Right atrium auricular region (tissue), 2 donors: ENCODE data around the gene MYL5. TPM values are rescaled to one million over a fixed set of nuclear protein-coding genes. Genes with fewer than 3 reads are reported as not detected.

Experiments
- DNase-seq: peaks from one replicate; pipeline ENCODE4 v3.0.0-alpha.2; 2019; ENCODE audit warnings: low spot score
- H3K27ac ChIP-seq, 2 donors: fragments of 200-600 bp; sonication (generic); 1 replicate in 1 of 2; 2 replicates in 1 of 2; pipeline ENCODE4 v1.5.1; 2016 to 2019
- H3K27me3 ChIP-seq, 2 donors: fragments of 200-600 bp; sonication (generic); one replicate each; pipeline versions ENCODE4 v1.5.1 to v1.6.0; 2017 to 2019
- H3K36me3 ChIP-seq: fragments of 200-600 bp; sonication (generic); one replicate; pipeline ENCODE4 v1.5.1; 2016
- H3K4me1 ChIP-seq, 2 donors: fragments of 200-600 bp; sonication (generic); one replicate each; pipeline versions ENCODE4 v1.5.1 to v1.6.0; 2017 to 2019
- H3K4me3 ChIP-seq, 2 donors: fragments of 200-600 bp; sonication (generic); 1 replicate in 1 of 2; 2 replicates in 1 of 2; pipeline ENCODE4 v1.5.1; 2017 to 2019; ENCODE audit warnings: mild to moderate bottlenecking in 1 of 2, moderate library complexity in 1 of 2
- H3K9me3 ChIP-seq, 2 donors: fragments of 200-600 bp; sonication (generic); one replicate each; pipeline ENCODE4 v1.5.1; 2019
- total RNA-seq, 2 donors: library from RNA; depleted of rRNA; stranded (reverse); fragments of >200 nt; gene quantifications; one replicate each; pipeline ENCODE4 v1.1.0, GENCODE V29; 2016
- TF ChIP-seq, protein P1 (sequence below), 2 donors: fragments of 200-600 bp; sonication (generic); IDR thresholded peaks; one replicate each; pipeline ENCODE4 v1.5.1; 2019; ENCODE audit warnings: antibody characterized with exemption in 2 of 2

The MYL5 gene
- total RNA-seq, 2 donors from 2014 or later: 3.2 to 3.6 TPM

DNA sequence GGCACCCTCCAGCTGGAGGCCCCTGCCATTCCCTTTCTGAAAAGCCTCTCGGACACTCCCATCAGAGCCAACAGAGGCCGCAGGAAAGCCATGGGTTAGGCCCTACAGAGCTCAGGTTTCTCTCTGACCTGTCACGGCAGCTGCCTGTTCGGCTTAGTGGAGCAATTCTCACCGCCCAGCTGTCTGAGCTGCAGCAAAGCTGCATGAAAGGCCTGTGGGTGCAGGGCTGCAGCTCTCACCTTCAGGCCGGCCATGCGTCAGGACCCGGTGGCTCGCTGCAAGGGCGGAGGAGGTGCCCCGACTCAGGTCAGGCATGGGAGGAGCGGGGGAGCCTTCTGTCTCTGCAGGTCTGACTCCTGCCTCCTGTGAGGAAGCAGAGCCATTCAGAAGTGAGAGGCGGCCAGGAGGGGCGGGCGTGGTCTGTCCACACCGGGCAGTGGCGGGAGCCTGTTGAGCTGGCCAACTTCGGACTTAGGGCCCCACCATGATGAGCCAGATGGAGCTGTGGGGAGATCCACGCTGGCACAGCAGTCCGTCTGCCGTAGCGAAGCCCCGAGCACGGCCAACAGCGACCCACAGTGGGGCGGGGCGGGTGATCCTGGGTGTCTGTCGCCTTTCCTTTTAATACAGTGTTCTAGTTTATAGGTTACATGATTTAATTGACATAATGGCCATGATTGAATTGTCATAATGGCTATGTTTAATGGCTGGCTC, 25.6 kb upstream of the MYL5 start:
- no peak for DNase-seq
- no peaks in the 10 kb centered on the region for H3K36me3 ChIP-seq
- peaks cover 0 to 10% of the 10 kb centered on the region in 2 donors for H3K9me3 ChIP-seq
- no peak overlapping the region for H3K27ac ChIP-seq
- TF ChIP-seq, protein P1, sequence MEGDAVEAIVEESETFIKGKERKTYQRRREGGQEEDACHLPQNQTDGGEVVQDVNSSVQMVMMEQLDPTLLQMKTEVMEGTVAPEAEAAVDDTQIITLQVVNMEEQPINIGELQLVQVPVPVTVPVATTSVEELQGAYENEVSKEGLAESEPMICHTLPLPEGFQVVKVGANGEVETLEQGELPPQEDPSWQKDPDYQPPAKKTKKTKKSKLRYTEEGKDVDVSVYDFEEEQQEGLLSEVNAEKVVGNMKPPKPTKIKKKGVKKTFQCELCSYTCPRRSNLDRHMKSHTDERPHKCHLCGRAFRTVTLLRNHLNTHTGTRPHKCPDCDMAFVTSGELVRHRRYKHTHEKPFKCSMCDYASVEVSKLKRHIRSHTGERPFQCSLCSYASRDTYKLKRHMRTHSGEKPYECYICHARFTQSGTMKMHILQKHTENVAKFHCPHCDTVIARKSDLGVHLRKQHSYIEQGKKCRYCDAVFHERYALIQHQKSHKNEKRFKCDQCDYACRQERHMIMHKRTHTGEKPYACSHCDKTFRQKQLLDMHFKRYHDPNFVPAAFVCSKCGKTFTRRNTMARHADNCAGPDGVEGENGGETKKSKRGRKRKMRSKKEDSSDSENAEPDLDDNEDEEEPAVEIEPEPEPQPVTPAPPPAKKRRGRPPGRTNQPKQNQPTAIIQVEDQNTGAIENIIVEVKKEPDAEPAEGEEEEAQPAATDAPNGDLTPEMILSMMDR (IDR thresholded peaks at IDR 0.05): no peak
- H3K4me1 ChIP-seq: no peaks in the 10 kb centered on the region
- H3K4me3 ChIP-seq: no peak overlapping the region
- H3K27me3 ChIP-seq: no peaks in the 10 kb centered on the region

DNA sequence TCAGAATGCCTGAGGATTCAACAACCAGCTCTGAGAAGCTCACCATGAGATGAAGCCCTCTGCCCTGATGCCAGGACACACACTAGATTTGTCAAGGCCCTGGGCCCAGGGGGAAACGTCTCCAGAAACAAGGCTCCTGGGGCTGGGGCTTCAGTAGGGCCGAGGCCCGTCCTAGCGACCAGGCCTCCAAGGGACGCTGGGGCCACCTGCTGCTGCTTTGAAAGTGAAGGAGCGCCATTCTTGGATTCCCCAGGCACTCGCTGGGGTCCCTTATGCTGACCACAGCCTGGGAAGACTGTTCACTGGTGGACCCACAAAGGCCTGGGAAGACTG, 25.1 kb upstream of the MYL5 start:
- no peaks in the 10 kb centered on the region for H3K36me3 ChIP-seq
- no peaks in the 10 kb centered on the region for H3K4me1 ChIP-seq
- no peak overlapping the region for H3K27ac ChIP-seq
- TF ChIP-seq, protein P1 (IDR thresholded peaks at IDR 0.05): no peak
- peaks cover 0 to 4% of the 10 kb centered on the region in 2 donors for H3K9me3 ChIP-seq
- DNase-seq: no peak
- no peak overlapping the region for H3K4me3 ChIP-seq
- H3K27me3 ChIP-seq: no peaks in the 10 kb centered on the region

DNA sequence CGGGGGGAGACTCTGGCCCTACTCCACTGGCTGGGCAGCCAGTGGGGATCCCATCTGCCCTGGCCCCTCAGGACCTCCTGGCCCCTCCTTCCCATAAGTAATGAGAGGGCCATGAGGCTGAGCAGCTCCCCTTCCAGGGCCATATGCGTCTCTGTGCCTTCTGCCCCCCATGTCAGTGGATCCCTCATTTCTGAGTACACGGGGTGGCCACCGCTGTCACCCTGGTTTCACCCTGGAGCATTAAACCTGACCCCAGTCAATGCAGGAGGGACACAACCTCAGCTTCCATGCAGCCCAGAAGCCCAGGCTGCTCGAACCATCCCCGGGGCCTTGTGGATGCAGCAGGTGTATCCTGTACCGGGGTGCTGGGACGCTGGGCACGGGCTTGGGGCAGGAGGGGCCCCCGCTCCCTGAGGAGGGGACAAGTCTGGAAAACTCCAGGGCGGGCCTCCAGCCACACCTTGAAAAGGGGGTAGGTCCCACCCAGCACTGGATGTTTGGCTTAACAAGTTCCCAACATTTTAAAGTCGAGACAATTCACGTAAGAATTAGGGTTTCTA, 24.5 kb upstream of the MYL5 start:
- H3K27ac ChIP-seq: no peak overlapping the region
- TF ChIP-seq, protein P1 (IDR thresholded peaks at IDR 0.05): no peak
- H3K27me3 ChIP-seq: no peaks in the 10 kb centered on the region
- DNase-seq: no peak
- H3K4me1 ChIP-seq: no peaks in the 10 kb centered on the region
- no peaks in the 10 kb centered on the region for H3K9me3 ChIP-seq
- no peaks in the 10 kb centered on the region for H3K36me3 ChIP-seq
- H3K4me3 ChIP-seq: no peak overlapping the region

DNA sequence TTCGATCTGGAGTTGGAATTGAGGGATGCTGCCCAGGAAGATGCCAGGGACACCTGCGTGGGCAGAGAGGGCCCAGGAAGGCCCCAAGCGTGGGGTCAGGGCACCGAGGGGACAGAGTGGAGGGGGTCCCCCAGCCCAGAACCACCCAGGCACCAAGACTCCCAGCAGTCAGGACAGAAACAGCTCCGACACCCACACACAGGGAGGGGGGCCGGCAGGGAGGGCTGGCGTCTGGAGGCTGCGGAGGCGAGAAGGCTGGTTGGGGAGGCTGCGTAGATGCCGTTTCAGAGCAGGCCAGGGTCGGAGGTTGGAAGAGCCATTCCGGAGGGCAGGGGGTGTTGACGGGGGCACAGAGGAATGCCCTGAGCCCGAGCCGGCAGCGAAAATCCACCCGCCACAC, 23.9 kb upstream of the MYL5 start:
- no peaks in the 10 kb centered on the region for H3K9me3 ChIP-seq
- peak overlapping the region in 1 of 2 donors; percentile 28 for H3K4me3 ChIP-seq
- no peaks in the 10 kb centered on the region for H3K36me3 ChIP-seq
- H3K27ac ChIP-seq: no peak overlapping the region
- TF ChIP-seq, protein P1 (IDR thresholded peaks at IDR 0.05): no peak
- no peak for DNase-seq
- H3K27me3 ChIP-seq: no peaks in the 10 kb centered on the region
- H3K4me1 ChIP-seq: no peaks in the 10 kb centered on the region

DNA sequence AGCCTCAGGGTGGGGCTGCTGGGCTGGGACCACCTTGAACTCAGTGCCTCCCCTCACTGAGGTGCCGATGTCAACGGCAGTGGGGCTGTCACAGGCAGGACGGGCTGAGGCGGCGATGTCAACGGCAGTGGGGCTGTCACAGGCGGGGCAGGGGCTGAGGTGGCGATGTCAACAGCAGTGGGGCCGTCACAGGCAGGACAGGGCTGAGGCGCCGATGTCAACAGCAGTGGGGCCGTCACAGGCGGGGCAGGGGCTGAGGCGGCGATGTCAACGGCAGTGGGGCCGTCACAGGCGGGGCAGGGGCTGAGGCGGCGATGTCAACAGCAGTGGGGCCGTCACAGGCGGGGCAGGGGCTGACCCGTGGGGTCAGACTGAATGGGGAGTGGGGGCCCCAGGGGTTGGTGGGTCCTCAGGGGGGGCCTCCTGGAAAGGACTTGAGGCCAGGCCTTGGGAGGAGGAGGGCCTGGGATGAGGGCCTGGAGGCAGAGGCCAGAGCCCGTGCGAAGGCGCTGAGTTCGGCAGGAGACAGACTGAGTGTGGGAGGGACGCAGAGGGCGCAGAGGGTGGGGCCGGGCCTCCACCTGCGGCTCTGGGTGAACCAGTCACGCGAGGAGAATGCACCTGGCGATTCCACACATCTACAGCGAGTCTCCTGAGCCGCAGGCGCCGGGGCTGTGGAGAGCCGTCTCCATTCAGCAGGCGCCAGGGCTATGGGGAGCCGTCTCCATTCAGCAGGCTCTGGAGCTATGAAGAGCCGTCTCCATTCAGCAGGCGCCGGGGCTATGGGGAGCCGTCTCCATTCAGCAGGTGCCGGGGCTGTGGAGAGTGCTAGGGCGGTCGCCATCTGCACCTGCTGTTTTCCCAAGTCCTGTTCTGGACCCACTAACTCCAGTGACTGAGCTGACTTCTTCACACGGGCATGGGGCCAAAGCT, 23.1 kb upstream of the MYL5 start:
- DNase-seq: no peak
- H3K36me3 ChIP-seq: no peaks in the 10 kb centered on the region

More for the DNA sequence above, 23.1 kb upstream of the MYL5 start:
- TF ChIP-seq, protein P1 (IDR thresholded peaks at IDR 0.05): no peak
- Histone ChIP-seq H3K27ac (no peak overlapping the region), H3K9me3 (no peaks in the 10 kb centered on the region), H3K4me1 (no peaks in the 10 kb centered on the region), H3K4me3 (peak overlapping the region in 1 of 2 donors; percentile 28), H3K27me3 (no peaks in the 10 kb centered on the region)
